WTC11 (cell line): ENCODE data around the gene DNM3. TPM values are rescaled to one million over a fixed set of nuclear protein-coding genes. Genes with fewer than 3 reads are reported as not detected.

Experiments
- ATAC-seq: fragments of 200-7000 bp; cut with Tn5 transposase; 2 replicates; pipeline ENCODE4 v1.10.0; 2021; ENCODE audit warnings: mild to moderate bottlenecking, moderate library complexity
- CTCF ChIA-PET: fragments of 300-600 bp; sonication (Branson Sonifier 250); formaldehyde crosslinking; loops from one replicate; lab custom pipeline; 2021; ENCODE audit warnings: antibody characterized with exemption; lab: Charles Lee
- POLR2A ChIA-PET: fragments of 350-600 bp; sonication (Branson Sonifier 250); formaldehyde crosslinking; loops from one replicate; lab custom pipeline; 2021; ENCODE audit warnings: antibody characterized with exemption; lab: Charles Lee
- DNase-seq: peaks from one replicate; pipeline ENCODE4 v3.0.0; 2021; ENCODE audit warnings: low spot score
- H3K27ac Mint-ChIP-seq: 2 replicates; pipeline ENCODE4 v1.8.0; 2021; ENCODE audit warnings: mixed read lengths
- H3K27me3 Mint-ChIP-seq: 2 replicates; pipeline ENCODE4 v1.8.0; 2021; ENCODE audit warnings: low read depth, mild to moderate bottlenecking, moderate library complexity, mixed read lengths
- H3K36me3 Mint-ChIP-seq: 2 replicates; pipeline ENCODE4 v1.8.0; 2021; ENCODE audit warnings: mixed read lengths
- H3K4me1 Mint-ChIP-seq: 2 replicates; pipeline ENCODE4 v1.8.0; 2022; ENCODE audit warnings: mixed read lengths
- H3K4me3 Mint-ChIP-seq: 2 replicates; pipeline ENCODE4 v1.8.0; 2021; ENCODE audit warnings: mild to moderate bottlenecking, moderate library complexity, mixed read lengths
- H3K9me3 Mint-ChIP-seq: 2 replicates; pipeline ENCODE4 v1.8.0; 2021; ENCODE audit warnings: mixed read lengths
- EMX1 ChIP-seq: fragments of 250-450 bp; sonication (Bioruptor Pico); IDR thresholded peaks from 2 replicates; pipeline ENCODE4 v1.8.0; 2021; ENCODE audit warnings: mild to moderate bottlenecking
- GRHL2 ChIP-seq: fragments of 250-450 bp; sonication (Bioruptor Pico); IDR thresholded peaks from 2 replicates; pipeline ENCODE4 v1.8.0; 2022; ENCODE audit warnings: mild to moderate bottlenecking, moderate library complexity; ENCODE audit not compliant: insufficient replicate concordance, severe bottlenecking
- MXD4 ChIP-seq: fragments of 250-450 bp; sonication (Bioruptor Pico); IDR thresholded peaks from 2 replicates; pipeline ENCODE4 v1.8.0; 2021; ENCODE audit warnings: mild to moderate bottlenecking, moderate library complexity, borderline replicate concordance
- NFYB ChIP-seq: sonication (generic); formaldehyde crosslinking; conservative IDR thresholded peaks from 2 replicates; pipeline ENCODE4 v1.8.0; 2022; ENCODE audit warnings: low read depth, missing genetic modification reagents
- NR1H2 ChIP-seq: sonication (generic); formaldehyde crosslinking; IDR thresholded peaks from 2 replicates; pipeline ENCODE4 v1.9.0; 2021; ENCODE audit warnings: mild to moderate bottlenecking, moderate library complexity, missing genetic modification reagents
- PRRX2 ChIP-seq: fragments of 250-450 bp; sonication (Bioruptor Pico); IDR thresholded peaks from 2 replicates; pipeline ENCODE4 v1.8.0; 2021; ENCODE audit warnings: mild to moderate bottlenecking
- RELA ChIP-seq: sonication (generic); formaldehyde crosslinking; IDR thresholded peaks from 2 replicates; pipeline ENCODE4 v1.8.1; 2022; ENCODE audit warnings: missing genetic modification reagents, mild to moderate bottlenecking, borderline replicate concordance
- SP1 ChIP-seq: sonication (generic); formaldehyde crosslinking; conservative IDR thresholded peaks from 2 replicates; pipeline ENCODE4 v1.8.1; 2022; ENCODE audit warnings: missing genetic modification reagents
- TEAD1 ChIP-seq: sonication (generic); formaldehyde crosslinking; IDR thresholded peaks from 2 replicates; pipeline ENCODE4 v1.8.0; 2022; ENCODE audit warnings: mild to moderate bottlenecking, missing genetic modification reagents
- ZBTB21 ChIP-seq: sonication (generic); formaldehyde crosslinking; IDR thresholded peaks from 2 replicates; pipeline ENCODE4 v1.8.1; 2023; ENCODE audit warnings: mild to moderate bottlenecking, missing genetic modification reagents, borderline replicate concordance
- ZNF416 ChIP-seq: fragments of 250-450 bp; sonication (Bioruptor Pico); IDR thresholded peaks from 2 replicates; pipeline ENCODE4 v1.9.0; 2021; ENCODE audit warnings: mild to moderate bottlenecking, inconsistent platforms
- ZNF671 ChIP-seq: fragments of 250-450 bp; sonication (Bioruptor Pico); IDR thresholded peaks from 2 replicates; pipeline ENCODE4 v1.8.0; 2021; ENCODE audit warnings: mild to moderate bottlenecking
- total RNA-seq: library from RNA; stranded (reverse); gene quantifications from 3 replicates; pipeline ENCODE4 v1.2.3, GENCODE V29; 2021
- TF ChIP-seq, protein P1 (sequence below): fragments of 250-450 bp; sonication (Bioruptor Pico); IDR thresholded peaks from 2 replicates; pipeline ENCODE4 v1.9.0; 2021; ENCODE audit warnings: mild to moderate bottlenecking
- TF ChIP-seq, protein P2 (sequence below): sonication (generic); formaldehyde crosslinking; IDR thresholded peaks from 2 replicates; pipeline ENCODE4 v1.8.1; 2022; ENCODE audit warnings: low read depth, missing genetic modification reagents, borderline replicate concordance
- TF ChIP-seq, protein P3 (sequence below): sonication (generic); formaldehyde crosslinking; IDR thresholded peaks from 2 replicates; pipeline ENCODE4 v1.8.0; 2022; ENCODE audit warnings: mild to moderate bottlenecking, missing genetic modification reagents
- TF ChIP-seq, protein P4 (sequence below): sonication (generic); formaldehyde crosslinking; IDR thresholded peaks from 2 replicates; pipeline ENCODE4 v1.8.1; 2023; ENCODE audit warnings: mild to moderate bottlenecking, missing genetic modification reagents
- TF ChIP-seq, protein P5 (sequence below): sonication (generic); formaldehyde crosslinking; IDR thresholded peaks from 2 replicates; pipeline ENCODE4 v1.8.1; 2023; ENCODE audit warnings: mild to moderate bottlenecking, missing genetic modification reagents, moderate library complexity
- TF ChIP-seq, protein P6 (sequence below): sonication (generic); formaldehyde crosslinking; IDR thresholded peaks from 2 replicates; pipeline ENCODE4 v1.8.0; 2022; ENCODE audit warnings: mild to moderate bottlenecking, missing genetic modification reagents
- TF ChIP-seq, protein P7 (sequence below): fragments of 250-450 bp; sonication (Bioruptor Pico); IDR thresholded peaks from 2 replicates; pipeline ENCODE4 v1.9.0; 2021; ENCODE audit warnings: moderate library complexity, mild to moderate bottlenecking, inconsistent platforms, borderline replicate concordance
- TF ChIP-seq, protein P8 (sequence below): sonication (generic); formaldehyde crosslinking; conservative IDR thresholded peaks from 2 replicates; pipeline ENCODE4 v1.8.1; 2022; ENCODE audit warnings: mild to moderate bottlenecking, missing genetic modification reagents

The DNM3 gene
- total RNA-seq, 1 experiment from 2014 or later = 1.9 TPM

DNA sequence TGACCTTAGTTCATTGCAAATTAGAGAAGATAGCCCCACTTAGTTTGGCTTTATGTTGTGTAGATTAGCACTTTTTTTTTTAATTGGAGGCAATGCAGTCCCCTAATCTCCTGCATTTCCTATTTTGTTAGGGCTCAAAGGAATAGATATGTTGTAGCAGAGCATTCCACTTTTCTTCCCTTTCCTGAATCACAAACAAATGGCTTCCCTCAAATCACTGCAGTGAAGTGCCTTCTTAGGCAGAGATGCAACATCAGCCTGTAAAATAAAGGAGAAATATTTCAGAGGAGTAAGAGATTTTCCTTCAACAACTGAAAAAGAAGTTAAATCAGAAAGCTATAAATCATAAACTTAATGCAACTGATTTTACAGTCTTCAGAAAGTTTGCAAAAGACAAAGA lies 307.4 kb downstream of the DNM3 start:
- TF ChIP-seq, protein P1, sequence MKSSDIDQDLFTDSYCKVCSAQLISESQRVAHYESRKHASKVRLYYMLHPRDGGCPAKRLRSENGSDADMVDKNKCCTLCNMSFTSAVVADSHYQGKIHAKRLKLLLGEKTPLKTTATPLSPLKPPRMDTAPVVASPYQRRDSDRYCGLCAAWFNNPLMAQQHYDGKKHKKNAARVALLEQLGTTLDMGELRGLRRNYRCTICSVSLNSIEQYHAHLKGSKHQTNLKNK = no peak
- TF ChIP-seq ZBTB21 (CRISPR knock-in tag) = no peak
- TF ChIP-seq, protein P2, sequence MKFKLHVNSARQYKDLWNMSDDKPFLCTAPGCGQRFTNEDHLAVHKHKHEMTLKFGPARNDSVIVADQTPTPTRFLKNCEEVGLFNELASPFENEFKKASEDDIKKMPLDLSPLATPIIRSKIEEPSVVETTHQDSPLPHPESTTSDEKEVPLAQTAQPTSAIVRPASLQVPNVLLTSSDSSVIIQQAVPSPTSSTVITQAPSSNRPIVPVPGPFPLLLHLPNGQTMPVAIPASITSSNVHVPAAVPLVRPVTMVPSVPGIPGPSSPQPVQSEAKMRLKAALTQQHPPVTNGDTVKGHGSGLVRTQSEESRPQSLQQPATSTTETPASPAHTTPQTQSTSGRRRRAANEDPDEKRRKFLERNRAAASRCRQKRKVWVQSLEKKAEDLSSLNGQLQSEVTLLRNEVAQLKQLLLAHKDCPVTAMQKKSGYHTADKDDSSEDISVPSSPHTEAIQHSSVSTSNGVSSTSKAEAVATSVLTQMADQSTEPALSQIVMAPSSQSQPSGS = no peak
- TF ChIP-seq, protein P3, sequence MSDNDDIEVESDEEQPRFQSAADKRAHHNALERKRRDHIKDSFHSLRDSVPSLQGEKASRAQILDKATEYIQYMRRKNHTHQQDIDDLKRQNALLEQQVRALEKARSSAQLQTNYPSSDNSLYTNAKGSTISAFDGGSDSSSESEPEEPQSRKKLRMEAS (CRISPR knock-in tag) = no peak
- no peak for TF ChIP-seq NR1H2 (CRISPR knock-in tag)
- TF ChIP-seq, protein P4, sequence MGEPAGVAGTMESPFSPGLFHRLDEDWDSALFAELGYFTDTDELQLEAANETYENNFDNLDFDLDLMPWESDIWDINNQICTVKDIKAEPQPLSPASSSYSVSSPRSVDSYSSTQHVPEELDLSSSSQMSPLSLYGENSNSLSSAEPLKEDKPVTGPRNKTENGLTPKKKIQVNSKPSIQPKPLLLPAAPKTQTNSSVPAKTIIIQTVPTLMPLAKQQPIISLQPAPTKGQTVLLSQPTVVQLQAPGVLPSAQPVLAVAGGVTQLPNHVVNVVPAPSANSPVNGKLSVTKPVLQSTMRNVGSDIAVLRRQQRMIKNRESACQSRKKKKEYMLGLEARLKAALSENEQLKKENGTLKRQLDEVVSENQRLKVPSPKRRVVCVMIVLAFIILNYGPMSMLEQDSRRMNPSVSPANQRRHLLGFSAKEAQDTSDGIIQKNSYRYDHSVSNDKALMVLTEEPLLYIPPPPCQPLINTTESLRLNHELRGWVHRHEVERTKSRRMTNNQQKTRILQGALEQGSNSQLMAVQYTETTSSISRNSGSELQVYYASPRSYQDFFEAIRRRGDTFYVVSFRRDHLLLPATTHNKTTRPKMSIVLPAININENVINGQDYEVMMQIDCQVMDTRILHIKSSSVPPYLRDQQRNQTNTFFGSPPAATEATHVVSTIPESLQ (CRISPR knock-in tag) = no peak
- TF ChIP-seq GRHL2 = no peak
- TF ChIP-seq, protein P5, sequence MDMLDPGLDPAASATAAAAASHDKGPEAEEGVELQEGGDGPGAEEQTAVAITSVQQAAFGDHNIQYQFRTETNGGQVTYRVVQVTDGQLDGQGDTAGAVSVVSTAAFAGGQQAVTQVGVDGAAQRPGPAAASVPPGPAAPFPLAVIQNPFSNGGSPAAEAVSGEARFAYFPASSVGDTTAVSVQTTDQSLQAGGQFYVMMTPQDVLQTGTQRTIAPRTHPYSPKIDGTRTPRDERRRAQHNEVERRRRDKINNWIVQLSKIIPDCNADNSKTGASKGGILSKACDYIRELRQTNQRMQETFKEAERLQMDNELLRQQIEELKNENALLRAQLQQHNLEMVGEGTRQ = no peak
- Mint-ChIP-seq H3K36me3 (no peaks in the 10 kb centered on the region), H3K27me3 (no peaks in the 10 kb centered on the region), H3K27ac (peak overlapping the region; percentile 84; the same call in 1 of the 2 replicates), H3K9me3 (peaks cover 3% of the 10 kb centered on the region; the same call in 1 of the 2 replicates), H3K4me3 (no peak overlapping the region), H3K4me1 (peaks cover 31% of the 10 kb centered on the region)
- no peak for DNase-seq
- ChIA-PET POLR2A (no interaction called here), CTCF (interaction anchor here (2.6 kb wide), 1 partner anchor 251 kb away, joined by 13 read pairs; no protein-coding TSS in a partner anchor)
- ATAC-seq = no peak

DNA sequence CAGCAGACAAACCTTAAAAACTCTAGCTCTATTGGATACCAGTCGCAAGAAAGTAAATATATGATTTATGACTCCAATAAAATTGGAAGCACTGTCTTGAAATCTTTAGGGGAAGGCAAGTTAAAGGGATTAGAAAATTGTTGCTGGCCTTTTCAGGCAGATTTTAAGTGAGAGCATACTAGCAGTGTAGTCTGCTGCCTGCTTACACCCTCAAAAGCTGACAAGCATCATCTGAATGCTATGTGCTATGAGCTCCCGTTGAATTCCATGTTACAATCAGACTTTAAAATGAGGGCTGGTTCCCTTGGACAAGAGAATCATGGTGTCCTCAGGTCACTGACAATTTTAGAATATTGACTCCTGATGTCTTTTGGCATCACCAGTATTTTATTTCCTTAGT lies 308.0 kb downstream of the DNM3 start:
- peaks cover 3% of the 10 kb centered on the region; the same call in 1 of the 2 replicates for H3K9me3 Mint-ChIP-seq
- H3K4me3 Mint-ChIP-seq = no peak overlapping the region
- no peaks in the 10 kb centered on the region for H3K36me3 Mint-ChIP-seq
- CTCF ChIA-PET = interaction anchor here (2.6 kb wide), 1 partner anchor 250 kb away, joined by 13 read pairs; no protein-coding TSS in a partner anchor
- 0 out of 2 replicates have a peak overlapping the region, but pooled peaks have one; percentile 5 for H3K27ac Mint-ChIP-seq
- TF ChIP-seq, protein P6, sequence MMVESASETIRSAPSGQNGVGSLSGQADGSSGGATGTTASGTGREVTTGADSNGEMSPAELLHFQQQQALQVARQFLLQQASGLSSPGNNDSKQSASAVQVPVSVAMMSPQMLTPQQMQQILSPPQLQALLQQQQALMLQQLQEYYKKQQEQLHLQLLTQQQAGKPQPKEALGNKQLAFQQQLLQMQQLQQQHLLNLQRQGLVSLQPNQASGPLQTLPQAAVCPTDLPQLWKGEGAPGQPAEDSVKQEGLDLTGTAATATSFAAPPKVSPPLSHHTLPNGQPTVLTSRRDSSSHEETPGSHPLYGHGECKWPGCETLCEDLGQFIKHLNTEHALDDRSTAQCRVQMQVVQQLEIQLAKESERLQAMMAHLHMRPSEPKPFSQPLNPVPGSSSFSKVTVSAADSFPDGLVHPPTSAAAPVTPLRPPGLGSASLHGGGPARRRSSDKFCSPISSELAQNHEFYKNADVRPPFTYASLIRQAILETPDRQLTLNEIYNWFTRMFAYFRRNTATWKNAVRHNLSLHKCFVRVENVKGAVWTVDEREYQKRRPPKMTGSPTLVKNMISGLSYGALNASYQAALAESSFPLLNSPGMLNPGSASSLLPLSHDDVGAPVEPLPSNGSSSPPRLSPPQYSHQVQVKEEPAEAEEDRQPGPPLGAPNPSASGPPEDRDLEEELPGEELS (CRISPR knock-in tag) = no peak
- TF ChIP-seq ZNF416 (CRISPR knock-in tag) = no peak
- TF ChIP-seq, protein P7, sequence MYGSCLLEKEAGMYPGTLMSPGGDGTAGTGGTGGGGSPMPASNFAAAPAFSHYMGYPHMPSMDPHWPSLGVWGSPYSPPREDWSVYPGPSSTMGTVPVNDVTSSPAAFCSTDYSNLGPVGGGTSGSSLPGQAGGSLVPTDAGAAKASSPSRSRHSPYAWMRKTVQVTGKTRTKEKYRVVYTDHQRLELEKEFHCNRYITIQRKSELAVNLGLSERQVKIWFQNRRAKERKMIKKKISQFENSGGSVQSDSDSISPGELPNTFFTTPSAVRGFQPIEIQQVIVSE (CRISPR knock-in tag) = no peak
- no peak for TF ChIP-seq RELA (CRISPR knock-in tag)
- no peak for TF ChIP-seq TEAD1 (CRISPR knock-in tag)
- peaks cover 27% of the 10 kb centered on the region for H3K4me1 Mint-ChIP-seq
- H3K27me3 Mint-ChIP-seq = no peaks in the 10 kb centered on the region
- DNase-seq (no peak), ATAC-seq (no peak)
- POLR2A ChIA-PET = no interaction called here

DNA sequence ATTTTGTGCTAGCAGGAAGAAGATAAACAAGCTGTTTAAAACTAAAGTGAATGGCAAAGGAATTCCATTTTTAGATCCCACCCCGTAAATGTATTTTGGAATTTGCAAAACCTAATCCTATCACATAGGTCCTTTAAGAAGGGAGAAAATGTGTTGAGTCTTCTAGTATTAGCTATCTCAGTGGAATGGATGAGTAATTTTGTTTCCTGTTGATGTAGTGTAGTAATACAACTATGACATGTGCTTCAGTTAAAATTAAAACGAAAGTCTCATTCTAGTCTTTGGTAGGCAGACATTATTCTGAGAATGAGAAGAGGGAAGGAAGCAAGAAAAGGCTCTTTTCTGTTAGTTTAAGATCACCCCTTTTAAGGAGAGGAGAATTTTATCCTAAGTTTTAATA lies 313.3 kb downstream of the DNM3 start:
- TF ChIP-seq ZNF671 (CRISPR knock-in tag) = no peak
- TF ChIP-seq, protein P8, sequence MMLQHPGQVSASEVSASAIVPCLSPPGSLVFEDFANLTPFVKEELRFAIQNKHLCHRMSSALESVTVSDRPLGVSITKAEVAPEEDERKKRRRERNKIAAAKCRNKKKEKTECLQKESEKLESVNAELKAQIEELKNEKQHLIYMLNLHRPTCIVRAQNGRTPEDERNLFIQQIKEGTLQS (CRISPR knock-in tag) = no peak
- TF ChIP-seq SP1 (CRISPR knock-in tag) = no peak
- TF ChIP-seq PRRX2 (CRISPR knock-in tag) = no peak
- TF ChIP-seq EMX1 (CRISPR knock-in tag) = no peak
- TF ChIP-seq MXD4 (CRISPR knock-in tag) = no peak
- no peak for TF ChIP-seq NFYB
- TF ChIP-seq, all 79 proteins: peak for 0
- Mint-ChIP-seq H3K9me3 (peaks cover 7% of the 10 kb centered on the region; the same call in 1 of the 2 replicates), H3K4me3 (no peak overlapping the region), H3K27ac (no peak overlapping the region), H3K36me3 (no peaks in the 10 kb centered on the region), H3K27me3 (no peaks in the 10 kb centered on the region), H3K4me1 (peaks cover 1% of the 10 kb centered on the region)
- CTCF ChIA-PET = no interaction called here
- POLR2A ChIA-PET = no interaction called here
- no peak for ATAC-seq
- DNase-seq = no peak
